Measurements from ENCODE around the gene PPP1R26.

DNA sequence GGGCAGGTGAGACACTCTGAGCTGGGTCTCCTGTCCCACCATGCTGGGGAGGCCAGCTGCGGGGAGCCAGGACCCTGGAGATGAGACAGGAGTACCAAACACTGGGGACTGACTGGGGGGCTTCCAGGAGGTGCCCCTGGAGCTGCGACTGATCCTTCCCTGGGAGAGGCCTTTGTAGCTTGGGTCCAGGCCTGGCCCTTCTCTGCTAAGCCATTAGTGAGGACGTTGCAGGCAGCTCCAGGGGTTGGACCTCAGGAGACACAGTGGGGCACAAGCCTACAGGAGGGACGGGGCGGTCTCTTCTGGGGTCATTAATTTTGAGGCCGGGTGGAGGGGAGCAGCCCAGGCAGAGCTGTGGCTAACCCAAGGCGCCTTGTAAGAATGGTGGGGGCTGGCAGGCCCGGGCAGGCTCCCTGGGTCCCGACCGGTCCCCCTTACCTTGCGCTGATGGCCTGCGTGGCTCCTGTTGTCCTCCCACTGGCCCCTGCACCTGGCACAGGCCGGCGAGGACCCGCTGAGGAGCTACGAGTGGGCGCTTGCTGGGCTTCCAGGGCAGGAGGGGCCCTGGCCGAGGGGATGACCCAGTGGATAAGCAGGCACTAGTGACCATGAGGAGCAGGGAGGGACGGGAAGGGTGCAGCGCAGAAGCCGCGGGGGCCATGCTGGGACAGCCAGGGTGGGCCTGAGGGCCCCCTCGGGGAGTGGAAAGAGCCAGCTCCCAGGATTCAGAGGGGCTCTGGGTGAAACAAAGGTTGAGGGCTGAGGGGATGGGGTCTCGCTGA, 26.0 kb downstream of the PPP1R26 start:
- TF ChIP-seq, protein P1, sequence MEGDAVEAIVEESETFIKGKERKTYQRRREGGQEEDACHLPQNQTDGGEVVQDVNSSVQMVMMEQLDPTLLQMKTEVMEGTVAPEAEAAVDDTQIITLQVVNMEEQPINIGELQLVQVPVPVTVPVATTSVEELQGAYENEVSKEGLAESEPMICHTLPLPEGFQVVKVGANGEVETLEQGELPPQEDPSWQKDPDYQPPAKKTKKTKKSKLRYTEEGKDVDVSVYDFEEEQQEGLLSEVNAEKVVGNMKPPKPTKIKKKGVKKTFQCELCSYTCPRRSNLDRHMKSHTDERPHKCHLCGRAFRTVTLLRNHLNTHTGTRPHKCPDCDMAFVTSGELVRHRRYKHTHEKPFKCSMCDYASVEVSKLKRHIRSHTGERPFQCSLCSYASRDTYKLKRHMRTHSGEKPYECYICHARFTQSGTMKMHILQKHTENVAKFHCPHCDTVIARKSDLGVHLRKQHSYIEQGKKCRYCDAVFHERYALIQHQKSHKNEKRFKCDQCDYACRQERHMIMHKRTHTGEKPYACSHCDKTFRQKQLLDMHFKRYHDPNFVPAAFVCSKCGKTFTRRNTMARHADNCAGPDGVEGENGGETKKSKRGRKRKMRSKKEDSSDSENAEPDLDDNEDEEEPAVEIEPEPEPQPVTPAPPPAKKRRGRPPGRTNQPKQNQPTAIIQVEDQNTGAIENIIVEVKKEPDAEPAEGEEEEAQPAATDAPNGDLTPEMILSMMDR (IDR thresholded peaks at IDR 0.05; ENCODE audit: poor library complexity) = no peak
- no peak for TF ChIP-seq EZH2 (IDR thresholded peaks at IDR 0.05; ENCODE audit: borderline replicate concordance)

Measured in hepatocyte (in vitro differentiated cells).